H9 (cell line): ENCODE data around the gene CDH22. TPM values are rescaled to one million over a fixed set of nuclear protein-coding genes. Genes with fewer than 3 reads are reported as not detected.

Source experiments
- DNase-seq: peaks from one replicate; pipeline ENCODE4 v3.0.0-alpha.2; 2017
- H2AFZ ChIP-seq: one replicate; pipeline ENCODE4 v1.6.1; 2013; ENCODE audit warnings: mild to moderate bottlenecking, low read length, control low read depth, moderate library complexity
- H2AK5ac ChIP-seq: 2 replicates; pipeline ENCODE4 v1.6.1; 2013; ENCODE audit warnings: low read length, control low read depth, mixed read lengths; ENCODE audit not compliant: insufficient read length
- H2BK120ac ChIP-seq: one replicate; pipeline ENCODE4 v1.6.1; 2013; ENCODE audit warnings: low read depth, mild to moderate bottlenecking, low read length, control low read depth, inconsistent platforms; ENCODE audit not compliant: poor library complexity, severe bottlenecking
- H2BK12ac ChIP-seq: 2 replicates; pipeline ENCODE4 v1.6.1; 2013; ENCODE audit warnings: low read length, control low read depth, mixed read lengths, low read depth; ENCODE audit not compliant: insufficient read length
- H2BK15ac ChIP-seq: 2 replicates; pipeline ENCODE4 v1.6.1; 2013; ENCODE audit warnings: low read depth, low read length, control low read depth
- H2BK20ac ChIP-seq: one replicate; pipeline ENCODE4 v1.6.1; 2013; ENCODE audit warnings: low read depth, mild to moderate bottlenecking, low read length, control low read depth, inconsistent platforms; ENCODE audit not compliant: poor library complexity, severe bottlenecking
- H2BK5ac ChIP-seq: 2 replicates; pipeline ENCODE4 v1.6.1; 2013; ENCODE audit warnings: low read length, control low read depth, mixed read lengths; ENCODE audit not compliant: insufficient read length
- H3K14ac ChIP-seq: 2 replicates; pipeline ENCODE4 v1.6.1; 2013; ENCODE audit warnings: low read length, control low read depth; ENCODE audit not compliant: insufficient read depth
- H3K18ac ChIP-seq: 2 replicates; pipeline ENCODE4 v1.6.1; 2013; ENCODE audit warnings: low read depth, mild to moderate bottlenecking, mixed read lengths, low read length, control low read depth; ENCODE audit not compliant: insufficient read length
- H3K23ac ChIP-seq: 2 replicates; pipeline ENCODE4 v1.6.1; 2013; ENCODE audit warnings: low read length, control low read depth, mixed read lengths, low read depth; ENCODE audit not compliant: insufficient read length
- H3K23me2 ChIP-seq: 2 replicates; pipeline ENCODE4 v1.6.1; 2013; ENCODE audit warnings: low read depth, mild to moderate bottlenecking, mixed read lengths, low read length, control low read depth; ENCODE audit not compliant: insufficient read length, poor library complexity, severe bottlenecking
- H3K27ac ChIP-seq: 2 replicates; pipeline ENCODE4 v1.5.1; 2013; ENCODE audit warnings: low read length, control low read depth, mixed read lengths, low read depth; ENCODE audit not compliant: insufficient read length
- H3K27me3 ChIP-seq: 2 replicates; pipeline ENCODE4 v1.6.1; 2013; ENCODE audit warnings: low read length, control low read depth, inconsistent platforms; ENCODE audit not compliant: insufficient read depth
- H3K4ac ChIP-seq: 2 replicates; pipeline ENCODE4 v1.6.1; 2013; ENCODE audit warnings: low read depth, mild to moderate bottlenecking, control low read depth, inconsistent platforms, low read length, moderate library complexity
- H3K4me1 ChIP-seq: 2 replicates; pipeline ENCODE4 v1.6.1; 2013; ENCODE audit warnings: low read length, control low read depth, inconsistent platforms; ENCODE audit not compliant: insufficient read depth
- H3K4me2 ChIP-seq: 2 replicates; pipeline ENCODE4 v1.6.1; 2013; ENCODE audit warnings: low read length, control low read depth, mixed read lengths; ENCODE audit not compliant: insufficient read length, insufficient read depth
- H3K56ac ChIP-seq: 2 replicates; pipeline ENCODE4 v1.6.1; 2013; ENCODE audit warnings: low read depth, mild to moderate bottlenecking, mixed read lengths, low read length, control low read depth; ENCODE audit not compliant: insufficient read length
- H3K79me1 ChIP-seq: 2 replicates; pipeline ENCODE4 v1.6.1; 2013; ENCODE audit warnings: low read depth, mild to moderate bottlenecking, moderate library complexity, low read length, control low read depth, inconsistent platforms; ENCODE audit not compliant: insufficient read depth, poor library complexity, severe bottlenecking
- H3K79me2 ChIP-seq: 2 replicates; pipeline ENCODE4 v1.6.1; 2013; ENCODE audit warnings: low read length, control low read depth, inconsistent platforms; ENCODE audit not compliant: insufficient read depth
- H3K9ac ChIP-seq: 2 replicates; pipeline ENCODE4 v1.6.1; 2013; ENCODE audit warnings: low read length, control low read depth, mixed read lengths; ENCODE audit not compliant: insufficient read length; ENCODE audit errors: extremely low read depth
- H3K9me3 ChIP-seq: one replicate; pipeline ENCODE4 v1.6.1; 2013; ENCODE audit warnings: low read depth, low read length, inconsistent platforms; ENCODE audit not compliant: control insufficient read depth
- H3T11ph ChIP-seq: one replicate; pipeline ENCODE4 v1.6.1; 2013; ENCODE audit warnings: mild to moderate bottlenecking, low read length, control low read depth, inconsistent platforms
- H4K20me1 ChIP-seq: one replicate; pipeline ENCODE4 v1.6.1; 2013; ENCODE audit not compliant: control insufficient read depth, insufficient read length, insufficient read depth
- H4K5ac ChIP-seq: 2 replicates; pipeline ENCODE4 v1.6.1; 2013; ENCODE audit warnings: low read depth, mild to moderate bottlenecking, mixed read lengths, low read length, control low read depth; ENCODE audit not compliant: insufficient read length
- H4K8ac ChIP-seq: replicated peaks from 2 replicates; pipeline ENCODE4 v1.6.1; 2013; ENCODE audit warnings: low read length, control low read depth, mixed read lengths, low read depth; ENCODE audit not compliant: insufficient read length
- H4K91ac ChIP-seq: 2 replicates; pipeline ENCODE4 v1.6.1; 2013; ENCODE audit warnings: low read depth, mild to moderate bottlenecking, moderate library complexity, mixed read lengths, low read length, control low read depth; ENCODE audit not compliant: insufficient read length
- H3K27ac Mint-ChIP-seq, 3 experiments: 2 replicates in 2 of 3; 3 replicates in 1 of 3; pipeline ENCODE4 v1.8.0; 2020 to 2021; ENCODE audit warnings: mixed read lengths in 3 of 3, mild to moderate bottlenecking in 1 of 3, moderate library complexity in 1 of 3
- H3K27me3 Mint-ChIP-seq: 2 replicates; pipeline ENCODE4 v1.8.0; 2021; ENCODE audit warnings: low read depth, mild to moderate bottlenecking, moderate library complexity, mixed read lengths
- H3K36me3 Mint-ChIP-seq, 3 experiments: 2 replicates in 2 of 3; 3 replicates in 1 of 3; pipeline ENCODE4 v1.8.0; 2020 to 2021; ENCODE audit warnings: low read depth in 3 of 3, mixed read lengths in 3 of 3; ENCODE audit not compliant: insufficient read depth in 1 of 3
- H3K4me1 Mint-ChIP-seq, 2 experiments: 2 replicates each; pipeline ENCODE4 v1.8.0; 2020; ENCODE audit warnings: mixed read lengths in 2 of 2
- H3K4me3 Mint-ChIP-seq, 2 experiments: 2 replicates in 1 of 2; 3 replicates in 1 of 2; pipeline ENCODE4 v1.8.0; 2020 to 2021; ENCODE audit warnings: mild to moderate bottlenecking in 2 of 2, mixed read lengths in 2 of 2, moderate library complexity in 1 of 2
- H3K9me3 Mint-ChIP-seq, 2 experiments: 2 replicates in 1 of 2; 3 replicates in 1 of 2; pipeline ENCODE4 v1.8.0; 2020; ENCODE audit warnings: mild to moderate bottlenecking in 2 of 2, mixed read lengths in 2 of 2, moderate library complexity in 1 of 2
- WGBS: extraction: QIAGEN DNeasy Blood & Tissue Kit; methylation state at CpG from one replicate; pipeline ENCODE4 v1.1.7; 2013; ENCODE audit warnings: missing lambda C conversion rate, low lambda C conversion rate, mixed read lengths; ENCODE audit not compliant: insufficient read length; ENCODE audit errors: extremely low coverage; 5-methylcytosine and 5-hydroxymethylcytosine counted together
- total RNA-seq: library from RNA; stranded (reverse); gene quantifications from 2 replicates; pipeline ENCODE4 v1.2.1, GENCODE V29; 2021
- TF ChIP-seq, protein P1 (sequence below): fragments of 200-600 bp; sonication (generic); conservative IDR thresholded peaks from 3 replicates; pipeline ENCODE4 v1.8.0; 2021; ENCODE audit warnings: antibody characterized with exemption, mild to moderate bottlenecking

Gene CDH22
- total RNA-seq, 1 experiment from 2014 or later: not detected

DNA sequence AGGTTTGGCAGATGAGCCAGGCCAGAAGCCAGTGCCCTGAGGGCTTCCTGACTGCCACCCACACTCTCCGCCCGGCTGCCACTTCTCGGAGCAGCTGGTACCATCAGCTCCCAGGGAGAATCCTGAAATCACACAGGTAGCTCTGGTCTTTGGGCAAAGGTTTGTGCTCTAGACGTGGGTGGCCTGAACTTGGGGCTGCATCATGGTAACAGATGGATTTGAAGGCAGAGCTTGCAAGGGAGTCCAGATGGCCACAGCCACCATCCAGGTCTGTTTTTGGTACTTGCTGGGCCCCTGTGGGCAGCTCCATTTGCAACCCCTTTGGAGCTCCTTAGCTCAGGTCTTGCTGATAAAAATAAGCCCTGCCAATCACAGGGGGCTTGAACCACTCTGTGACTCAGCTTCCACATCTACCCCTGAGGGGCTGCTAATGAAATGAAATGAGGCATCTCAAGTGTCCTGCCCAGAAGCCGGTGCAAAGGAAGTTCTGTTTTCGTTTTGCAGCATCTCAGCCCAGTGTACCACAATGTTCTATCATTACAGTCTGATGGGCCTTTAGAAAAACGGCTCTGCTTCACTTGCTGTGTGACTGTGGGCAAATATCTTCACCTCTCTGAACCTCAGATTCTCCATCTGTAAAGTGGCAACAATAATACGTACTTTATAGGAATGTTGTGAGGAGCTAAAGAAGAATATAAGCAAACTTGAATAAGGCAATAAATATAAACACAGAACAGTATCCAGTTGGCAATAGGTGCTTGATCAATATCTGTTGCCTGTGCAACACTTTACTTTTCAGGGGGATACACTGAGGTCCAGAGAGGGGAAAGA lies 25.1 kb upstream of the CDH22 start:
- no peak overlapping the region for H2BK5ac ChIP-seq
- no peak overlapping the region for H4K8ac ChIP-seq
- no peak overlapping the region for H2AK5ac ChIP-seq
- no peak overlapping the region for H3K4ac ChIP-seq
- no peaks in the 10 kb centered on the region for H4K20me1 ChIP-seq
- H3K14ac ChIP-seq: no peak overlapping the region; the same call in 1 of the 2 replicates
- H3K79me1 ChIP-seq: no peaks in the 10 kb centered on the region
- no peaks in the 10 kb centered on the region for H3K79me2 ChIP-seq
- no CpG with 5 or more reads among the region's 8 CpGs for WGBS
- Mint-ChIP-seq H3K27ac (no peak overlapping the region), H3K36me3 (no peaks in the 10 kb centered on the region), H3K27me3 (peaks cover 15% of the 10 kb centered on the region), H3K4me3 (no peak overlapping the region), H3K4me1 (peaks cover 9 to 58% of the 10 kb centered on the region in 2 experiments), H3K9me3 (no peaks in the 10 kb centered on the region)
- no peak overlapping the region for H3K9ac ChIP-seq
- no peak overlapping the region for H3K23ac ChIP-seq
- no peak for DNase-seq
- H2BK12ac ChIP-seq: no peak overlapping the region
- H3K9me3 ChIP-seq: no peaks in the 10 kb centered on the region
- H3K4me1 ChIP-seq: no peaks in the 10 kb centered on the region
- H3K4me2 ChIP-seq: no peak overlapping the region
- no peak overlapping the region for H3K27ac ChIP-seq
- H2BK20ac ChIP-seq: no peak overlapping the region
- no peaks in the 10 kb centered on the region for H3K23me2 ChIP-seq
- no peak overlapping the region for H2AFZ ChIP-seq
- no peak overlapping the region for H4K91ac ChIP-seq
- no peak overlapping the region for H4K5ac ChIP-seq
- no peak overlapping the region for H3T11ph ChIP-seq
- H3K27me3 ChIP-seq: no peaks in the 10 kb centered on the region
- no peak overlapping the region for H3K18ac ChIP-seq
- no peak overlapping the region for H2BK15ac ChIP-seq
- TF ChIP-seq, protein P1, sequence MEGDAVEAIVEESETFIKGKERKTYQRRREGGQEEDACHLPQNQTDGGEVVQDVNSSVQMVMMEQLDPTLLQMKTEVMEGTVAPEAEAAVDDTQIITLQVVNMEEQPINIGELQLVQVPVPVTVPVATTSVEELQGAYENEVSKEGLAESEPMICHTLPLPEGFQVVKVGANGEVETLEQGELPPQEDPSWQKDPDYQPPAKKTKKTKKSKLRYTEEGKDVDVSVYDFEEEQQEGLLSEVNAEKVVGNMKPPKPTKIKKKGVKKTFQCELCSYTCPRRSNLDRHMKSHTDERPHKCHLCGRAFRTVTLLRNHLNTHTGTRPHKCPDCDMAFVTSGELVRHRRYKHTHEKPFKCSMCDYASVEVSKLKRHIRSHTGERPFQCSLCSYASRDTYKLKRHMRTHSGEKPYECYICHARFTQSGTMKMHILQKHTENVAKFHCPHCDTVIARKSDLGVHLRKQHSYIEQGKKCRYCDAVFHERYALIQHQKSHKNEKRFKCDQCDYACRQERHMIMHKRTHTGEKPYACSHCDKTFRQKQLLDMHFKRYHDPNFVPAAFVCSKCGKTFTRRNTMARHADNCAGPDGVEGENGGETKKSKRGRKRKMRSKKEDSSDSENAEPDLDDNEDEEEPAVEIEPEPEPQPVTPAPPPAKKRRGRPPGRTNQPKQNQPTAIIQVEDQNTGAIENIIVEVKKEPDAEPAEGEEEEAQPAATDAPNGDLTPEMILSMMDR: no peak
- H2BK120ac ChIP-seq: no peak overlapping the region
- H3K56ac ChIP-seq: no peak overlapping the region
